H9 (cell line): Measurements from ENCODE around the gene C11orf71. TPM values are rescaled to one million over a fixed set of nuclear protein-coding genes. Genes with fewer than 3 reads are reported as not detected.

ENCODE experiments used
- DNase-seq: peaks from one replicate; pipeline ENCODE4 v3.0.0-alpha.2; 2017
- H2AFZ ChIP-seq: one replicate; pipeline ENCODE4 v1.6.1; 2013; ENCODE audit warnings: mild to moderate bottlenecking, low read length, control low read depth, moderate library complexity
- H2AK5ac ChIP-seq: 2 replicates; pipeline ENCODE4 v1.6.1; 2013; ENCODE audit warnings: low read length, control low read depth, mixed read lengths; ENCODE audit not compliant: insufficient read length
- H2BK120ac ChIP-seq: one replicate; pipeline ENCODE4 v1.6.1; 2013; ENCODE audit warnings: low read depth, mild to moderate bottlenecking, low read length, control low read depth, inconsistent platforms; ENCODE audit not compliant: poor library complexity, severe bottlenecking
- H2BK12ac ChIP-seq: 2 replicates; pipeline ENCODE4 v1.6.1; 2013; ENCODE audit warnings: low read length, control low read depth, mixed read lengths, low read depth; ENCODE audit not compliant: insufficient read length
- H2BK15ac ChIP-seq: 2 replicates; pipeline ENCODE4 v1.6.1; 2013; ENCODE audit warnings: low read depth, low read length, control low read depth
- H2BK20ac ChIP-seq: one replicate; pipeline ENCODE4 v1.6.1; 2013; ENCODE audit warnings: low read depth, mild to moderate bottlenecking, low read length, control low read depth, inconsistent platforms; ENCODE audit not compliant: poor library complexity, severe bottlenecking
- H2BK5ac ChIP-seq: 2 replicates; pipeline ENCODE4 v1.6.1; 2013; ENCODE audit warnings: low read length, control low read depth, mixed read lengths; ENCODE audit not compliant: insufficient read length
- H3K14ac ChIP-seq: 2 replicates; pipeline ENCODE4 v1.6.1; 2013; ENCODE audit warnings: low read length, control low read depth; ENCODE audit not compliant: insufficient read depth
- H3K18ac ChIP-seq: 2 replicates; pipeline ENCODE4 v1.6.1; 2013; ENCODE audit warnings: low read depth, mild to moderate bottlenecking, mixed read lengths, low read length, control low read depth; ENCODE audit not compliant: insufficient read length
- H3K23ac ChIP-seq: 2 replicates; pipeline ENCODE4 v1.6.1; 2013; ENCODE audit warnings: low read length, control low read depth, mixed read lengths, low read depth; ENCODE audit not compliant: insufficient read length
- H3K23me2 ChIP-seq: 2 replicates; pipeline ENCODE4 v1.6.1; 2013; ENCODE audit warnings: low read depth, mild to moderate bottlenecking, mixed read lengths, low read length, control low read depth; ENCODE audit not compliant: insufficient read length, poor library complexity, severe bottlenecking
- H3K27ac ChIP-seq: 2 replicates; pipeline ENCODE4 v1.5.1; 2013; ENCODE audit warnings: low read length, control low read depth, mixed read lengths, low read depth; ENCODE audit not compliant: insufficient read length
- H3K27me3 ChIP-seq: 2 replicates; pipeline ENCODE4 v1.6.1; 2013; ENCODE audit warnings: low read length, control low read depth, inconsistent platforms; ENCODE audit not compliant: insufficient read depth
- H3K4ac ChIP-seq: 2 replicates; pipeline ENCODE4 v1.6.1; 2013; ENCODE audit warnings: low read depth, mild to moderate bottlenecking, control low read depth, inconsistent platforms, low read length, moderate library complexity
- H3K4me1 ChIP-seq: 2 replicates; pipeline ENCODE4 v1.6.1; 2013; ENCODE audit warnings: low read length, control low read depth, inconsistent platforms; ENCODE audit not compliant: insufficient read depth
- H3K4me2 ChIP-seq: 2 replicates; pipeline ENCODE4 v1.6.1; 2013; ENCODE audit warnings: low read length, control low read depth, mixed read lengths; ENCODE audit not compliant: insufficient read length, insufficient read depth
- H3K56ac ChIP-seq: 2 replicates; pipeline ENCODE4 v1.6.1; 2013; ENCODE audit warnings: low read depth, mild to moderate bottlenecking, mixed read lengths, low read length, control low read depth; ENCODE audit not compliant: insufficient read length
- H3K79me1 ChIP-seq: 2 replicates; pipeline ENCODE4 v1.6.1; 2013; ENCODE audit warnings: low read depth, mild to moderate bottlenecking, moderate library complexity, low read length, control low read depth, inconsistent platforms; ENCODE audit not compliant: insufficient read depth, poor library complexity, severe bottlenecking
- H3K79me2 ChIP-seq: 2 replicates; pipeline ENCODE4 v1.6.1; 2013; ENCODE audit warnings: low read length, control low read depth, inconsistent platforms; ENCODE audit not compliant: insufficient read depth
- H3K9ac ChIP-seq: 2 replicates; pipeline ENCODE4 v1.6.1; 2013; ENCODE audit warnings: low read length, control low read depth, mixed read lengths; ENCODE audit not compliant: insufficient read length; ENCODE audit errors: extremely low read depth
- H3K9me3 ChIP-seq: one replicate; pipeline ENCODE4 v1.6.1; 2013; ENCODE audit warnings: low read depth, low read length, inconsistent platforms; ENCODE audit not compliant: control insufficient read depth
- H3T11ph ChIP-seq: one replicate; pipeline ENCODE4 v1.6.1; 2013; ENCODE audit warnings: mild to moderate bottlenecking, low read length, control low read depth, inconsistent platforms
- H4K20me1 ChIP-seq: one replicate; pipeline ENCODE4 v1.6.1; 2013; ENCODE audit not compliant: control insufficient read depth, insufficient read length, insufficient read depth
- H4K5ac ChIP-seq: 2 replicates; pipeline ENCODE4 v1.6.1; 2013; ENCODE audit warnings: low read depth, mild to moderate bottlenecking, mixed read lengths, low read length, control low read depth; ENCODE audit not compliant: insufficient read length
- H4K8ac ChIP-seq: replicated peaks from 2 replicates; pipeline ENCODE4 v1.6.1; 2013; ENCODE audit warnings: low read length, control low read depth, mixed read lengths, low read depth; ENCODE audit not compliant: insufficient read length
- H4K91ac ChIP-seq: 2 replicates; pipeline ENCODE4 v1.6.1; 2013; ENCODE audit warnings: low read depth, mild to moderate bottlenecking, moderate library complexity, mixed read lengths, low read length, control low read depth; ENCODE audit not compliant: insufficient read length
- H3K27ac Mint-ChIP-seq, 3 experiments: 2 replicates in 2 of 3; 3 replicates in 1 of 3; pipeline ENCODE4 v1.8.0; 2020 to 2021; ENCODE audit warnings: mixed read lengths in 3 of 3, mild to moderate bottlenecking in 1 of 3, moderate library complexity in 1 of 3
- H3K27me3 Mint-ChIP-seq: 2 replicates; pipeline ENCODE4 v1.8.0; 2021; ENCODE audit warnings: low read depth, mild to moderate bottlenecking, moderate library complexity, mixed read lengths
- H3K36me3 Mint-ChIP-seq, 3 experiments: 2 replicates in 2 of 3; 3 replicates in 1 of 3; pipeline ENCODE4 v1.8.0; 2020 to 2021; ENCODE audit warnings: low read depth in 3 of 3, mixed read lengths in 3 of 3; ENCODE audit not compliant: insufficient read depth in 1 of 3
- H3K4me1 Mint-ChIP-seq, 2 experiments: 2 replicates each; pipeline ENCODE4 v1.8.0; 2020; ENCODE audit warnings: mixed read lengths in 2 of 2
- H3K4me3 Mint-ChIP-seq, 2 experiments: 2 replicates in 1 of 2; 3 replicates in 1 of 2; pipeline ENCODE4 v1.8.0; 2020 to 2021; ENCODE audit warnings: mild to moderate bottlenecking in 2 of 2, mixed read lengths in 2 of 2, moderate library complexity in 1 of 2
- H3K9me3 Mint-ChIP-seq, 2 experiments: 2 replicates in 1 of 2; 3 replicates in 1 of 2; pipeline ENCODE4 v1.8.0; 2020; ENCODE audit warnings: mild to moderate bottlenecking in 2 of 2, mixed read lengths in 2 of 2, moderate library complexity in 1 of 2
- CTCF ChIP-seq: fragments of 200-600 bp; sonication (generic); conservative IDR thresholded peaks from 3 replicates; pipeline ENCODE4 v1.8.0; 2021; ENCODE audit warnings: antibody characterized with exemption, mild to moderate bottlenecking
- WGBS: extraction: QIAGEN DNeasy Blood & Tissue Kit; methylation state at CpG from one replicate; pipeline ENCODE4 v1.1.7; 2013; ENCODE audit warnings: missing lambda C conversion rate, low lambda C conversion rate, mixed read lengths; ENCODE audit not compliant: insufficient read length; ENCODE audit errors: extremely low coverage; 5-methylcytosine and 5-hydroxymethylcytosine counted together
- total RNA-seq: library from RNA; stranded (reverse); gene quantifications from 2 replicates; pipeline ENCODE4 v1.2.1, GENCODE V29; 2021

C11orf71 gene
- total RNA-seq, 1 experiment from 2014 or later: 3.5 TPM

DNA sequence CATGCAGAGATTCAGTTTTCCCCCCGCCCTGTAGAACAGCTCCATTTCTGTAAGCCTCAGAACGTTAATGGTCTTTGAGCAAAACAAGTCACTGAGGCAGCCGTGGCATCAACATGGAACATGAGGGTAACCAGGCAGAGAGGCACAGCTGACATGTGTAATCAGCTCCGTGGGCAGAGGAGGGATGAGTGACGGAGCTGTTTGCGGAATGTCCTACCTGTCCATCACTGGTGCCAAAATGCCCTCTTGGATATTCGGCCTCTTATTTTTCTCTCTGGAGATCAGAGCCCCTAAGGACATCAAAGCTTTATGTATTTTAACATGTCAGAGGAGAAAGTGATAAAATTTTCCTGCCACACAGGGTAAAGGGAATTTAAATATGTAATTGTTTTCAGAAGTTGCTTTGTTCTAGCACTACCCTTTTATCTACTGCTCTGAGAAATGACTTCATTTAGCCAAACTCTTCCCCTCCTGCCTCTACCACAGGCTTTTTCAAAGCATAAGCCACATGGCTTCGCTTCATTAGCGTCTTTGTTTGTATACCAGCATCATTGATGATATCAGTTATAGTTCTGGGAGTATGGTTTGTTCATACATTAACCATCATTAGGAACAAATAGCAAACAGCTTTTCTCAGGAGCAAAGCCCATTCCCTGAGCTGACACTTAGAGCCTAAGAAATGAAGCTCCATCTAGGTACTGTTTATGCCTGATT, 32.9 kb downstream of the C11orf71 start:
- Histone ChIP-seq H3K79me1 (no peaks in the 10 kb centered on the region), H4K8ac (no peak overlapping the region), H3K79me2 (no peaks in the 10 kb centered on the region), H3K23ac (no peak overlapping the region), H3K14ac (no peak overlapping the region), H2BK12ac (no peak overlapping the region), H2BK5ac (no peak overlapping the region), H2AFZ (no peak overlapping the region), H3K4ac (no peak overlapping the region), H3K27ac (no peak overlapping the region), H2AK5ac (no peak overlapping the region), H3K27me3 (no peaks in the 10 kb centered on the region), H4K5ac (no peak overlapping the region), H2BK20ac (no peak overlapping the region), H3K4me1 (no peaks in the 10 kb centered on the region; the same call in 1 of the 2 replicates), H3K18ac (no peak overlapping the region), H4K91ac (no peak overlapping the region), H2BK15ac (no peak overlapping the region), H3T11ph (no peak overlapping the region), H3K23me2 (no peaks in the 10 kb centered on the region), H2BK120ac (no peak overlapping the region), H3K9ac (no peak overlapping the region), H3K56ac (no peak overlapping the region), H3K4me2 (no peak overlapping the region), H4K20me1 (no peaks in the 10 kb centered on the region), H3K9me3 (no peaks in the 10 kb centered on the region)
- no peak for DNase-seq
- Mint-ChIP-seq H3K9me3 (no peaks in the 10 kb centered on the region), H3K36me3 (no peaks in the 10 kb centered on the region), H3K4me3 (no peak overlapping the region), H3K27me3 (no peaks in the 10 kb centered on the region), H3K4me1 (peaks cover 4 to 18% of the 10 kb centered on the region in 2 experiments), H3K27ac (no peak overlapping the region)
- no peak for TF ChIP-seq CTCF
- no CpG with 5 or more reads among the region's 9 CpGs for WGBS
